ENCODE measurements around the gene PTPRH.

GRCh38 chr19:55166530-55167268 is 42.6 kb downstream of the PTPRH start, which contains the start of gene DNAAF3:
- TF ChIP-seq CTCF (IDR thresholded peaks at IDR 0.05) (peak in 1 of 5 experiments; percentile 31), POLR2A (IDR thresholded peaks at IDR 0.05) (no peak), EP300 (IDR thresholded peaks at IDR 0.05; ENCODE audit: low read depth) (no peak), POLR2AphosphoS5 (IDR thresholded peaks at IDR 0.05) (no peak)

All from transverse colon (tissue), 4 donors.